Globus pallidus (tissue), 1 donor: ENCODE measurements around the gene NCKAP5L.

Experiments used
- DNase-seq: peaks from one replicate; pipeline ENCODE4 v3.0.0-alpha.2; 2015; ENCODE audit warnings: low spot score

Gene NCKAP5L

DNA sequence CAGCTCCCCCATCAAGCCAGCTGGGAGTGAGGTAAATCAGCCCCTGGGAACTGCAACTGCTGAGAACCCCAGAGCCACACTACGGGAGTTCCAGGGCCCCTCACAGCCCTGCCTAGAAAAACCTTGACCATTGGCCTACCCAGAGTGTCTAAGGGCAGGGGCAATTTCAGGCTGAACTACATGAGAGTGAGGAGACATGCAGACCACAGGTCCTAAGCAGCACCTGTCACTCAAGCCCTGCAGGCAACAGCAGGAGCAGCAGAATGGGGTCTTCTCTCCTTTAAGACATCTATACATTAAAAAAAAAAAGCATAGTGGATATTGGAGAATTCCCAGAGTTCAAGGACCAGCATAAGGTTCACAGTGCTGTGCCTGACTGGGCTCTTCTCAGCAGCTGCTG is 4.9 kb downstream of the NCKAP5L start:
- DNase-seq, result no peak

- DNase-seq, result peak; percentile 24
Measured at GRCh38 chr12:49821373-49822287, 6.6 kb downstream of the NCKAP5L start.

DNA sequence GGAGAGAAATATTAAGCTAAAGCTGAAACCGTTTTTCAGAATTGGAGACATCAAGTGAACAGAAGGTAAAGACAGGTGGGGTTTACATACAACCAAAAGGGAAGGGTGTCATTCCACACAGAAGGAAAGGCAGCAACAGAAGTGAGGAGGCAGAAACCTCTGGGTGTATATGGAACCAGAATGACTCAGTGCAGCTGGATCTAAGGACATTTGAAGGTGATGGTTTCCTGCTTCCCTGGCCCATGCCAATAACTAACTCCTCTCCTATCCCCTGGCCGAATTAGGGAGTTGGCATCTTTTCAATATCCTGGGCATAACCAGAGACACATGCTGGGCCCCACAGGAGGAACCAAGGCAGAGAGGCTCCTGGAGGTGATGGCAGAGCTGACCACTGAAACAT is 8.4 kb downstream of the NCKAP5L start:
- DNase-seq, result no peak

DNA sequence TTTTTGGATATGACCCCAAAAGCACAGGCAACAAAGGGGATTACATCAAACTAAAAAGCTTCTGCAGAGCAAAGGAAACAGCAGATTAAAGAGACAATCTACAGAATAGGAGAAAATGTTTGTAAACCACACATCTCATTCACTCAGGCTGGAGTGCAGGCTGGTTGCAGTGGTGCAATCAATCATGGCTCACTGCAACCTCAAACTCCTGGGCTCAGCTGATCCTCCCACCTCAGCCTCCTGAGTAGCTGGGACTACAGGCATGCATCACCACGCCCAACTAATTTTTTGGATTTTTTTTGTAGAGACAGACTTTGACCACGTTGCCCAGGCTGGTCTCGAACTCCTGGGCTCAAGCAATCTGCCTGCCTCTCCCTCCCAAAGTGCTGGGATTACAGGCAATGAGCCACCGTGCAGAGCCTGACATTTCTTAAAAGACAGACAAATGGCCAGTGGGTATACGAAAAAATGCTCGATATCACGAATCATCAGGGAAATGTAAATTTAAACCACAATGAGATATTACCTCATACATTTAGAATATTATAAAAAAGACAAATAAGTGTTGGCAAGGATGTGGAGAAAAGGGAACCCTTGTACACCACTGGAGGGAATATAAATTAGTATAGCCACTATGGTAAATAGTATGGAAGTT is 9.8 kb downstream of the NCKAP5L start:
- no peak for DNase-seq

GRCh38 chr12:49813131-49813530 is 15.1 kb downstream of the NCKAP5L start:
- DNase-seq, result no peak

DNA sequence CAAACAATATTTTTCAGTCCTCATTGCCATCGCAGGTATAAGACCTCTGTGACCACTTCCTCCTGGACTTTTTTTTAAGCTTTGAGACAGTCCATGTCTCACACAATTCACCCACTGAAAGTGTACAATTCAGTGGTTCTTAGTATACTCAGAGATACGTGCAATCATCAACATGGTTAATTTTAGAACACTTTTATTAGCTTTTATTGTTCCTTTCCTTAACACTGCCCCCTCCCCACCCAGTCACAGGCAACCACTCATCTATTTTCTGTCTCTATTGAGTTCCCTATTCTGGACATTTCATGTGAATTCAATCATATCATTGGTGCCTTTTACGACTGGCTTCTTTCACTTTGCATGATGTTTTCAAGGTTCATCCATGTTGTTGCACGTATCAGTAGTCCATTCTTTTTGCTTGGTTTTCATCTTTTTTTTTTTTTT is 16.2 kb downstream of the NCKAP5L start:
- DNase-seq, result no peak

DNA sequence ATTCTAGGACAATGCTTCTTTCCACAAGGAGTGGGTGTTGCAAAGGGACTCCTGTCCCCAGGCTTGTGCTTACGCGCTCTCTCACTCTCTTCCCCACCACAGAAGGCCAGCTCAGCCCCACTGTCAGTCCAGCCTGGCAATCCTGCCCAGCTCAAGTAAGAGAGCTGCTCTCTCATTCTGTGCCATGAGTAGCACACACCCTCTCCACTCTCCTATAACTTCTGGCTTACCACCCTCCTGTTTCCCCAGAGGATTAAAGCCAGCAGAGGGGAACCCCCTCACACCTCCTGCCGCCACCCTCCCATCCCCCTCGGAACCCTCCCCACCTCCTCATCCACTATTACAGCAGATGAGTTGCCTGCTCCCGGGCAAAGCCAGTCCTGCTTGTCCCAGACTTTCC is 17.1 kb downstream of the NCKAP5L start:
- DNase-seq, result peak; percentile 40

GRCh38 chr12:49809906-49810389 is 18.3 kb downstream of the NCKAP5L start:
- peak; percentile 71 for DNase-seq

DNA sequence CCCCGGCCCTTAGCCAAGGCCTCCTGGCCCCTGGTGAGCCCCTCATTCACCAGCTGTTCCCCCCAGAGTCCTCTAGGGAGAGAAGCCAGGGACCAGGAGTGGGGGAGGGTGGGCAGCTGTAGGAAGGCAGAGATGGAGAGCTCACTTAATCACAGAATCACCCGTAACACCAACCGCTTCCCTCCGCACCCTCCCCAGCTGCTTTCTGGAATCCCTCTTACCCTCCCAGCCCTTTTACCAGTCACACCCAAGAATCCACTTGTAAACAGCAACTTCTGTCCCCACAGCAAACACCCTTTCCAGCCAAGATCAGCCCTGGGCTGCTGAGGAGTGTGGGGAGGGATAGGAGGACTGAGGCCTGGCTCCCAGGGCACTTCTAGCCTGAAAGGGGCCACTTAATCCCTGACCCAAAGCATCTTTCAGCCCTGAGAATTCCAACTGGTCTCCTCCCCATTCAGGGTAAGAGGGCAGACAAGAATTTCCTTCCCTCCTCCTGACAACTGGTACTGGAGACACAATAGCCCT is 18.8 kb downstream of the NCKAP5L start:
- no peak for DNase-seq

DNA sequence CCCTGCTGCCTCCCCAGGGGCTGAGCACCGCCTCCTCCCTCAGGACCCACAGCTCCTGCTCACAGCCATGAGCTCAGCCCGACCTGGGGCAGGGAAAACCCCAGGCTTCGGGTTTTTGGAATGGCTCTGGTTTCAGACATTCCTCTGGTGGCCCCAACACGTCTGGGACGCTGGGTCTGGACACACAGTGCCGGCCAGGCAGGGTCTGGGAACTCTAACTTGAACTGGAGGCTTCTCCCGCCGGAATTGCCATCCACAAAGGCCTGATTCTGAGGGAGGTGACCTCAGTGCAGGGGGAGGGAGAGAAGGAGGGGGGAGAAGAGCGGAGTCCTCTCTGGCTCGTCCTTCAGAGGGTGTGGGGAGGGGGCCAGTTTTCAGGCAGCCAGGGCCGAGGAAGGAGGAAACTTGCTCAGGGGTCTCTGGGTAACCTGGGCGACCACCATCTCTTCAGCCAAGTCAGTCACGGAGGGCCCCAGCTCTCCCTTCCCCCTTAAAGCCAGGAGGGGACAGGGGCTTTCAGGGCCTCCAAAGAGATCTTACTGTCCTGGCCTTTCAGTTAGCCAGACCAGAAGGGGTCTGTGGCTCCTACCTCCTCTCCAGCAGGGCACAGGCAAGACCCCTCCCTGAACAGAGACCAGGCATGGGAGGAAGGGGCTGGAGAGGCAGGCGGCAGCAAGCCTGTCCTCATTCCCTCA is 19.4 kb downstream of the NCKAP5L start:
- DNase-seq, result peak; percentile 82

DNA sequence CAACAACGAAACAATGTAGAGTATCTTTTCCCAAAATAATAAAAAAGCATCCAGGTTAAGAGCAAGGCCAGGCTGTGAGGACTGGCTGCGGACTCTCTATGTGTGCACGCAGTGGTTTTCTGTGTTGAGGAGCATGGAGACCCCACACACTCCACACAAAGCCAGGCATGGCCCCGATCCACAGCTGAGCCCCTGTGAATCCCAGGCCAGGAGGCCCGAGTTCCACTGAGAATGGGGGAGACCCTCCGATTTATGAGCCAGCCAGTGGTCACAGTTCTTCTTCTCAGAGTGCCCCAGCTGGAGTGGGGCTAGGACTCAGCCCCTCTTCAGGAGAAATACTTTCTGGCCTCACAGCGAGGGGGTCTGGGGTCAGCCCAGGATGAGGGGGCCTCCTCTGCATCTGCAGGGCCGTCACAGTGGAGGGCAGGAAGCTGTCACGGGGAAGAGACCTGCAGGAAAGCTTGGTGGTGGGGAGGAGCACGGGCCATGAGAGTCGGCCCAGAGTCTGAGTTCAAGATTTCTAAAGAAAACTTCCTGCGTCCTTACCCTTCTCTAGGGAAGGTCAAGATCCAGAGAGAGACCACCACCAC is 20.1 kb downstream of the NCKAP5L start:
- DNase-seq, result no peak

GRCh38 chr12:49806877-49807276 is 21.3 kb downstream of the NCKAP5L start:
- DNase-seq, result no peak

GRCh38 chr12:49806321-49806813 is 21.8 kb downstream of the NCKAP5L start:
- no peak for DNase-seq

- no peak for DNase-seq
Measured at GRCh38 chr12:49805409-49805808, 22.8 kb downstream of the NCKAP5L start.

- no peak for DNase-seq
Measured at GRCh38 chr12:49804821-49805220, 23.4 kb downstream of the NCKAP5L start.

- no peak for DNase-seq
Measured at GRCh38 chr12:49803693-49804450, 24.3 kb downstream of the NCKAP5L start.

DNA sequence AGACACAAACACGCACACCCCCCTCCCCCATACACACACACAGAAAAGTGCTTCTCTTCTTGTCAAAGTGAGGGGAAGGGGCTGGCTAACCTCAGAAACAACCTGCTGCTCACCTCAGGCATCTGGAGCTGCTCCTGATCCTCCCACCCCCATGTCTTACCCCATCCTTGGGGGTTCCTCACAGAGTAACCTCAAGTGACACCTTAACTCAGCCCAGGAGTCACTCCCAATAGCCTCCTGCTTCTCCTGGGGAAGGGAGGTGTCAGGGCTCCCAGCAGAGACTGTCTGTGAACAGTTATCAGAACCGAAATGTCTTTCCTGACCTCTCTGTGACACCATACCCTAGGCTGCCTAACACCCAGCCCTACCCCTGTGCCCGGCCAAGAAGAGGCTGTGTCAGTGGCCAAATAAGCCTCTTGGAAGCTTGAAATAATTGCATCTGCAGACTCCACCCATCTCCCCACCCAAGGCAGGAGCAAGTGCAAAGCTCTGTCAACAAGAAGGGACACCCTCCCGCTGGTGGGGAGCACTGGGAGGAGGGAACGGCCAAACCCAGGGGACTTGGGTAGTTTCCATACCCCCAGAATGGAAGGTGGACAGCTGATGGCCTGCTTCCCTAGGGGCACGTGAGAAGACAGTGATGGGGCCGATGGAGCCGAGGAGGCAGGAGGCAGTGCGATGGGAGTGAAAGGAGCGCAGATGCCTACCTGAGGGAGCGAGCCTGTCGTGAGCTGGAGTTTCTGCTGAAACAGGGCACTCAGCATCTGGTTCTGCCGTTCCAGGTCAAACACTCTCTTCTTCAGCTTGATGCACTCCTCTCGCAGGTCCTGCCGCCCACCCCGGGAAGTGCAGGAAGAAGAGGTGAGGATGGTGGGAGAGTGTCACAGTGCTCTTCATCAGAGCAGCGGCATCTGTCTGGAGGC is 26.8 kb downstream of the NCKAP5L start:
- DNase-seq, result no peak

DNA sequence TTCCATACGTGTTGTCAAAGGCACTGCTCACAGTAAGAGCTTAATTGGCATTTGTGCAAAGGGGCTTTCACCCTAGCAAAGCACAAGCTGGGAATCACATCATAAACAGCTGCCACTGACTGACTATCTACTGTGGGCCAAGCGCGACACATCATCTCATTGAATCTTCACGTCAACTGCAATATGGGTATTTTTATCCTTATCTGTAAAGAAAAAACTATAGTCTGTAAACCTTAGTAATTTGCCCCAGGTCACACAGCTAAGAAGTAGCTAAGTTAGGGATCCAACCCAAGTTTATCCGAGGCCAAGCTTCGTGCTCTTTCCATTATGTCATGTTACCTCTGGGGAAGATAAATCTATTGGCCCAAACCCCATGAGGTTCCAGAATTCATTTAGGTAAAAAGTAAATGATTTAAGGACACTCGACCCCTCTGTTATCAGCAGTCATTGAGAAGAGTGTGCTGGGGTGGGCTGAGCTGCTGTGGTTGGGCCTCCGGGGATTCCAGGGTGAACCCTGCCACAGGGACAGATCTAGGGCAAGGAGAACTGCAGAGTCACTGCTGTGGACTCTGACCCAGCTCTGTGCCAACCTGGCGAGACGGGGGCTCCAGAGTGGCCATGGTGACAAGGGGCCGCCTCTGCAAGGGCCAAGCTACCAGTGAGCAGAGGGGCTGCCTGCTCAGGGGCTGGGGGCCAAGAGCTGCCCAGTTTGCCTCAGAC is 27.6 kb downstream of the NCKAP5L start:
- DNase-seq, result no peak

DNA sequence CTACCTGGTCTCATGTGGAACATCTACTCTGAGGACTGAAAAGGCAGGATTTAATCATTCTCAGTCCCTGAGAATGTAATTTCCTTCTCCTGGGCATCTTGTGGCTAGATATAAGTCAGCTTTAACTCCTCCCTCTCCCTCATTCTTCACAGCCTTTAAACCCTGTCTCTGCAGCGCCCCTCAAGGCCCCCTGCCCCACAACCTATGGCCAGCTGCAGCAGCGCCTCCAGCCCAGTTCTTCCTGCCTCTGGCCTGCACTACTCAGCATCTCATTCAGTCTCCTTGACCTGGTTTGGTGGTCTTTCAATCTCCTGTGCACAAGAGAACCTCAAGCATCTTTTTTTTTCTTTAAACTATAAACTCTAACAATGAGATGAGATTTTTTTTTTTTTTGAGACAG is 29.3 kb downstream of the NCKAP5L start:
- no peak for DNase-seq
